GM19397 (cell line): Measurements from ENCODE around the gene SPR.
A peak's percentile ranks its signal among the peaks of the same experiment; 100 is the strongest.

Experiments used
- ATAC-seq: cut with Tn5 transposase; IDR thresholded peaks from one replicate; pipeline ENCODE4 v1.9.1; 2021; ENCODE audit warnings: mild to moderate bottlenecking, moderate library complexity; ENCODE audit not compliant: unreplicated experiment

Gene SPR

DNA sequence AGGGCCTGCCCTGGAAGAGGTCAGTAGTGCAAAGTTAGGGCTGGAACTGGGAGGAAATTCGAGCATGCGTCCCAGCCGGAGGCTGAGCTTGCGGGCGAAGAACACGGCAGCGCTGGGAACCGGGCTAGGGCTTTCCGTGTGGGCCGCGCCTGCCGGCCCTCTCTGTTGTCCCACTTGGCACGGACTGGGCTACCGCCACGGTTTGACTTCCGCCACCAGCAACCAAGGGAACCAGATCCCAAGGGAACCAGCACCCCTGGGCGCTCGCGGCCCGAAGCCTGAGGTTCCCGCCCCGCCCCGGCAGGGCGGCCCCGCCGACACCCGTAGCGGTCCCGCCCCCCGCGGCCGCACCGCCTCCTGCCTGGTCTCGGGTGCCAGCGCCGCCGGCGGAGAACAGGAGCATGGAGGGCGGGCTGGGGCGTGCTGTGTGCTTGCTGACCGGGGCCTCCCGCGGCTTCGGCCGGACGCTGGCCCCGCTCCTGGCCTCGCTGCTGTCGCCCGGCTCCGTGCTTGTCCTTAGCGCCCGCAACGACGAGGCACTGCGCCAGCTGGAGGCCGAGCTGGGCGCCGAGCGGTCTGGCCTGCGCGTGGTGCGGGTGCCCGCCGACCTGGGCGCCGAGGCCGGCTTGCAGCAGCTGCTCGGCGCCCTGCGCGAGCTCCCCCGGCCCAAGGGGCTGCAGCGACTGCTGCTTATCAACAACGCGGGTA is at the start of gene SPR:
SPR (plus strand) TSS at position 377 of the 708 bp plus-strand sequence; CDS start at position 402, 25 bp downstream.
- ATAC-seq, result peak; percentile 94

- ATAC-seq, result no peak
These were observed 47.1 kb upstream of the SPR start for GRCh38 chr2:72840066-72840465.

DNA sequence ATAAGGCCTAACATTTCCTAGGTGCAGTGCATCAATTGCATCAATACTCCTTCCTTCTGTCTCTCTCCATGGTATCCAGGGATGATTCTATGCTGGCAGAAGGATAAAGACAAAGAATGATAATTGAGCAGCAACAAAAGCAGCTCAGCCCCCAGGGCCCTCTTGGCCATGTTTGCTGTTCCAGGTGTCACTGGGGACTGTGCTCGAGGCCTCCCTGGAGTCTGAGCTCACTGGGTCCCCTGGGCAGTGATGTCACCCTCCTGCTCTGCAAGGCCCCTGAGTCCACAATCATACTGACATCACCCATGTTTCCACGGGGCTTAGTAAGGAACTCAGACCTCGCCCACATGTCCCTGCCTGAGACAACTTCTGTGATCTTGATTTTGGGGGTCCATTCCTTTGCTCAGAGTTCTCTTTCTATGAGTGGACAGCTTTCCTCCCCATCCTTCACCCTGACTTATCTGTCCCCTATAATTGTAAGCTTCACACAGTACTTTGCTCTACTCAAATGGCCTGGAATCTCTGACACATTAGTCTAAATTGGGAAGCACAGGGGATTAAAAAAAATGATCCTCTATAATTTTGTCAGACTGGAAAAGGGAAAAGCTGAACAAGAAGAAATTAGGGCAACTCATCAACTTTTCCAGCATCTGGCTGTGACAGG is 45.6 kb upstream of the SPR start:
- no peak for ATAC-seq

GRCh38 chr2:72843301-72843700 is 43.9 kb upstream of the SPR start:
- no peak for ATAC-seq

GRCh38 chr2:72846171-72847095 is 40.8 kb upstream of the SPR start:
- peak; percentile 83 for ATAC-seq

DNA sequence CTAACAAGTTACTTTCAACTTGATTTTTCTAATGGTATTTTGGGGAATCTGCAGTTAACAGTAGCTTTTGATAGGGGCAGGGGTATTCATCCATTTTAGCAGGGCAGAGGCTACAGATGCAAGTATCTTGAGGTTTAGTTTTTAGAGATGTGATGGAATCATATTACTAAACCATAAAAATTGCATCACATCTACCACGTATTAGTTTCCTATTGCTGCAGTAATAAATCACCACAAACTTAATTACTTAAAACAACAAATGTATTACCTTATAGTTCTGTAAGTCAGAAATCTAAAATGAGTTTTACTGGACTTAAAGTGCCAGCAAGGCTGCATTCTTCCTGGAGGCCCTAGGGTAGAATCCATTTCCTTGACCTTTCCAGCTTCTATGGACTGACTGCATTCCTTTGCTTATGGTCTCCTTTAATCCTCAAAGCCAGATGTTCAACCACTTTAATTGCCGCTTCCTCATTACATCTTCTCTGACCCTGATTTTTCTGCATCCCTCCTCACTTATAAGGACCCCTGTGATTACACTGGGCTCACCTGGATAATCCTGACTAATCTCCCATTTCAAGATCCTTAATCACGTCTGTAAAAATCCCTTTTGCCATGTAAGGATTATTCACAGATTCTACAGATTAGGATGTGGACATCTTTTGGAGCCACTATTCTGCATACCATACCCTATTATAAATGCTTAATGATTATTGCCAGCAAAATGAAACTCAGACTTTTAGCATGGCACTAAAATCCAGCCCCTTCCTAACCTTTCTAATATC is 39.5 kb upstream of the SPR start:
- ATAC-seq, result no peak

GRCh38 chr2:72848436-72849137 is 38.6 kb upstream of the SPR start:
- ATAC-seq, result no peak

DNA sequence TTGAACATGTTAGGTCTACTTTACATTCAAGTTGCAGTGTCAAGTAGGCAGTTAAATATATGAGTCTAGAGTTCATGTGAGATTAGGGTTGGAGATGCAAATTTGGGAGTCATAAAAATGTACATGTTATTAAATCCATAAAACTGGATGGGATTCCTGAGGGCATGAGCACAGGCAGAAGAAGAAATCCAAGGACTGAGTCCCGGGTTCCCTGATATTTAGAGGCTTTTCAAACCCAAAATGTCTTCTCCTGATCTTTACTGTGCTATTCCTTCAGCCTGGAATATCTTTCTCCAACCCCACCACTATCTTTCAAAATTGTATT is 38.1 kb upstream of the SPR start:
- no peak for ATAC-seq

DNA sequence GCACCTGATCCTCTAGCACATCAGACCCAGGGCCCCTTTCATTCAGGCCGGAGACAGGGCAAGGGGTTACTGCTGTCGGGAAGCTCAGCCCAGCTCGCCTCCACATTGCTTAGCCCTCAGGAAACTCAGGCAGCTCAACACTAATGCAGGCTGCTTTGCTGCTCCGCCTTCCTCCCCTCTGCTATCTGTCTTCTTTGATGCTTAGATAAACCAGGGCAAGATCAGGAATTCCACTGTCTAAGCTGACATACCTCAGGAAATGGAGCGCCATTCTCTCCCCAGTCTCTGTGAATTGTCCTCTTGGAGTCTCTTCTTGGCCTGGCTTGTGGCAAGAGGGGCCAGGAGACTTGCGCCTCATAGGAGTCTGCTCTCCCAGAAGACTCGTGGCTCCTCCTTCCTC is 35.9 kb upstream of the SPR start:
- ATAC-seq, result no peak

DNA sequence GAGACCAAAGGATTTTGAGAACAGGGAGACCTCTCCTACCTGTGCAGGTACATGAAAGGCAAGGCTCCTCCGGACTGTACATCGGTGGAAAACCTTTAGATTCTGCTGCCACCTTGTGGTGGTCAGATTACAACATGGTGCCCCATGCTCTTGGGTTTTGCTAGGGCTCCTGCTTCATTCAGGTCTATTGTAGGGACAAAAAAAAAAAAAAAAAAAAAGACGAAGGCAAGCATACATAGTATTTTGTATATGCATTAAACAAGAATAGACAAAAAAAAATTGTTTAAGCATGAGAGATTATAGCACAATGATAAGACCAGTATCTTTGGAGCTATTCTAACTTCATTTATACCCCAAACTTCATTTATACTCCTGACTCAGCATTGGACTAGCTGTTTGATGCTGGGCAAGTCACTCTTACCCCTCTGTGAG is 27.4 kb upstream of the SPR start:
- ATAC-seq, result no peak

DNA sequence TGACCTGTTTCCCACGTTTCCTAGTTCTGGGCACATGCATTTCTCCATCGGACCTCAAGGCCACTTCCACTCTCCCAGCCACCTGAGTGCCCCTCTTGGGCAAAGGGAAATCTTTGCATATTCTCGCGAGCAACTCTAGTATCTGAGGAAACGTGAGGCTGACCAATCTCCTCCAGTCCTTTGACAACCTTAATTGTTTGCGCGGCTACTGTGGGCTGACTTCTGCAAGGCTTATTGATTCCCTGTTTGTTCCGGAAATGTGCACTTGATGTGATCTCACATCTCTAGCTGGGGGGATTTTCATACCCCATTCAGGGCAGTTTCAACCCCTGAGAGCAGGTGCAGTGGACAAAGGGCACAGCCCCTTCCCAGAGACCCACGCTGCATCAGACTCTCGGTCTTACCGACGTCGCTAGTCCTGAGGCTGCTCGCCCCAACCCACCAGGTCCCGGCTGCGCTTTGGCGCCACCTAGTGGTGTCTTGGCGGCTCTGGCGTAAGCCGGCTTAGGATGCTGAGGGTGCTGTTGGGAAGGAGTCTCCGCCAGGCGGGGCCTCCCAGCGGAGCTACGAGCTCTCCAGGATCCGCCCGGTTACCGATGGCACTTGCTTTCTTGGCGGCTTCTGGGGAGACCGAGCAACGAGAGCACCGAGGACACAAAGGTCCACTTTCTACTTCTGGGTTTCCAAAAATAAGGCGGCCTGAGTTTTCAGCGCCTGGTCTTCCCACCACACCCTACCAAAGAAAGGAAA is 24.8 kb upstream of the SPR start:
- ATAC-seq, result peak; percentile 97

GRCh38 chr2:72863046-72863445 is 24.2 kb upstream of the SPR start:
- no peak for ATAC-seq

GRCh38 chr2:72864500-72864899 is 22.7 kb upstream of the SPR start:
- no peak for ATAC-seq

GRCh38 chr2:72871060-72871459 is 16.1 kb upstream of the SPR start:
- no peak for ATAC-seq

DNA sequence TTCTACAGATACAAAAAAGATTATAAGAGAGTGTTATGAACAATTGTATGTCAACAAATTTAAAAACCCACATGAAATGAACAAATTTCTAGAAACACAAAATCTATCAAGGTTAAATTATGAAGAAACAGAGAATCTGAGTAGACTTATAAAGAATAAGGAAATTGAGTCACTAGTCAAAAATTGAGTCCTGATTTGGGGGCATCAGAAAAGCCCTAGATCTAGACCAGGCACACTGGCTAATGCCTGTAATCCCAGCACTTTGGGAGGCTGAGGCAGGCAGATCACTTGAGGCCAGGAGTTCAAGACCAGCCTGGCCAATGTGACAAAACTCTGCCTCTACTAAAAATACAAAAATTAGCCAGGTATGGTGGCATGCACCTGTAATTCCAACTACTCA is 15.3 kb upstream of the SPR start:
- no peak for ATAC-seq

GRCh38 chr2:72883356-72883962 is 3.7 kb upstream of the SPR start:
- no peak for ATAC-seq

DNA sequence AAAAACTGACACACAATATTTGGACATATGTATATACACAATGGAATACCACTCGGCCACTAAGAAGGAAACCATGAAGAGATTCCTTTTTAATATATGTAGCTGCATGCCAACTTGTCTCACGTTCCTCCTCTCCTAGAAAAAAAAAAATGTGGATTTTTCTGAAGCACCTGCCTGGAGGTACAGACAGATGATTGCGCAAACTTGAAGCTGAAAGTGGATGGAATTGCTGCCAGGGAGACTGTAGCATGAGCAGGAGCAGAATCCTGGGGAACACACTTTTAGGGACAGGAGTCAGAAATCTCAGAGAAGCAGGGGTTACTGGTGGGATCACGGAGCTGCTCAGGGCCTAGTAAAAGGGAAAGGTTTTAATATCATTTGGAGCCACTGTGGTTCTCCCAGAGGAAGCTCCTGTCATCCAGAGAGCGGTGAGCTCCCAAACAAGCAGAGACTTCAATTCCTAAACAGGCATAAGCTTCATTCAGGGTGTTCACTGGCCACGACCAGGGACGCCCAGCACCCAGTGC is 640 bp upstream of the SPR start:
- no peak for ATAC-seq

DNA sequence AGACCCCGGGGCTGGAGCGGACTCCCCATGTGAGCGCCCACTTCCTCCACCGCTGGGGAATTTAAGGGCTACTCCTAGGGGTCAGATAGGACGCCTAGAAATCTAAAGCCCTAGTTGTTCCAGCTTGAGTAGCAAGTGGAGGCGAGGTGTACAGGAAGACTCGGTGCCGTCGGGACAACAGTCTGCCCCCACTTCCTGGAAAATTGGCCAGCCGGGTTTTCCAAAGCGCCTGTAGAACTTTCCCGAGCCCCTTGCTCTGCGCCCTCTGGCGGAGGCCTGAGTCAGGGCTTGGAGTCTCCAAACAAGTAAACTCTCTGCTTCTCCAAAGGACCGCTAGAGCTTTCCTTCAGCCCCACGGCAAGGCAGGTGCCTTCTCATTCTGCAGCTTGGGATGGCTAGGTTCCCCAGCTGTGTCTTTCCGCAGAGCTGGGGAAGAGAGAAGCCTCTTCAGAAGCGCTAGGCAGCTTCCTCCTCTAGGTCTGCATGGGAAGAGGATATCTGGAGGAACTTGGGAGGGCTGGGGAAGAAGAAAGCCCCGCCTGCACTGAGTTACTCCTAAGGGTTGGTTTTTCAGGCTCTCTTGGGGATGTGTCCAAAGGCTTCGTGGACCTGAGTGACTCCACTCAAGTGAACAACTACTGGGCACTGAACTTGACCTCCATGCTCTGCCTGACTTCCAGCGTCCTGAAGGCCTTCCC is 681 bp downstream of the SPR start:
- peak; percentile 33 for ATAC-seq
